ENCODE measurements around the gene WDR59. TPM values are rescaled to one million over a fixed set of nuclear protein-coding genes. Genes with fewer than 3 reads are reported as not detected.

Gene WDR59
- polyA plus RNA-seq, 1 of the 3 experiments (the other 2 are of a cell fraction): 48.2 TPM

- H3K4me1 ChIP-seq (ENCODE audit: control insufficient read depth in 1 of 2, insufficient read depth in 2 of 2, low read depth in 1 of 2, low read length in 1 of 2): no peaks in the 10 kb centered on the region
- H3K9me2 ChIP-seq: no peaks in the 10 kb centered on the region
- no peaks in the 10 kb centered on the region for H3F3A ChIP-seq (replicated peaks; ENCODE audit: insufficient read depth)
- H3K79me2 ChIP-seq (ENCODE audit: insufficient read depth): no peaks in the 10 kb centered on the region
- no peak overlapping the region for H3K9ac ChIP-seq
- ChIA-PET POLR2A (no interaction called here), CTCF (interaction anchor here (1.1 to 5.8 kb wide), 3 partner anchors 24 to 63 kb away, joined by 6 to 37 read pairs (median 7); partner anchors contain the start of gene FA2H)
- no peak overlapping the region for H3K4me2 ChIP-seq
- no peak overlapping the region for H3K27ac ChIP-seq (ENCODE audit: low read depth in 2 of 2, low read length in 1 of 2)
- no peak for TF ChIP-seq SIN3A (IDR thresholded peaks at IDR 0.05; ENCODE audit: borderline replicate concordance, low read depth, low read length)
- no peak for TF ChIP-seq IRF3 (IDR thresholded peaks at IDR 0.05; ENCODE audit: low read depth, low read length)
- no peak for TF ChIP-seq RXRA (IDR thresholded peaks at IDR 0.05; ENCODE audit: borderline replicate concordance, low read depth)
- TF ChIP-seq NFIC (IDR thresholded peaks at IDR 0.05; ENCODE audit: borderline replicate concordance): no peak
- no peak for TF ChIP-seq FOXM1 (IDR thresholded peaks at IDR 0.05; ENCODE audit: low read depth)
- TF ChIP-seq NRF1 (IDR thresholded peaks at IDR 0.05; ENCODE audit: low read depth, low read length): no peak
- no peak for TF ChIP-seq TCF12 (IDR thresholded peaks at IDR 0.05)
- TF ChIP-seq TAF1 (IDR thresholded peaks at IDR 0.05; ENCODE audit: borderline replicate concordance, low read depth, low read length): no peak
- no peaks in the 10 kb centered on the region for H3K27me3 ChIP-seq (ENCODE audit: insufficient read depth)
- no peak overlapping the region for H2AFZ ChIP-seq (ENCODE audit: low read depth)
- no peaks in the 10 kb centered on the region for H4K20me1 ChIP-seq (ENCODE audit: insufficient read depth)
- WGBS (ENCODE audit: low lambda C conversion rate): 93% methylated on average over 4 of the region's 4 CpGs
- H3K36me3 ChIP-seq (replicated peaks in 1 of 2; ENCODE audit: control insufficient read depth in 1 of 2, insufficient read depth in 2 of 2, low read length in 1 of 2): no peaks in the 10 kb centered on the region
- H3K9me3 ChIP-seq: no peaks in the 10 kb centered on the region
- no peak for DNase-seq
- no peak overlapping the region for H3K4me3 ChIP-seq (ENCODE audit: low read depth in 2 of 2, low read length in 1 of 2)
These were observed 147.9 kb downstream of the WDR59 start for GRCh38 chr16:74837056-74837455.

GRCh38 chr16:74836111-74836671, 148.7 kb downstream of the WDR59 start:
- H3K9me3 ChIP-seq: no peaks in the 10 kb centered on the region
- H3K9me2 ChIP-seq: no peaks in the 10 kb centered on the region
- CTCF ChIA-PET: interaction anchor here (0.9 to 5.8 kb wide), 3 partner anchors 22 to 26 kb away, joined by 3 to 37 read pairs (median 6); no protein-coding TSS in a partner anchor
- TF ChIP-seq GABPA (IDR thresholded peaks at IDR 0.05; ENCODE audit: low read depth): no peak
- no peak for TF ChIP-seq PBX3 (IDR thresholded peaks at IDR 0.05)
- no peaks in the 10 kb centered on the region for H3K36me3 ChIP-seq (replicated peaks in 1 of 2; ENCODE audit: control insufficient read depth in 1 of 2, insufficient read depth in 2 of 2, low read length in 1 of 2)
- POLR2A ChIA-PET: no interaction called here
- no peak overlapping the region for H2AFZ ChIP-seq (ENCODE audit: low read depth)
- H3K9ac ChIP-seq: no peak overlapping the region
- no peaks in the 10 kb centered on the region for H3K79me2 ChIP-seq (ENCODE audit: insufficient read depth)
- no peaks in the 10 kb centered on the region for H3K27me3 ChIP-seq (ENCODE audit: insufficient read depth)
- H3K4me3 ChIP-seq (ENCODE audit: low read depth in 2 of 2, low read length in 1 of 2): no peak overlapping the region
- no peak overlapping the region for H3K4me2 ChIP-seq
- WGBS (ENCODE audit: low lambda C conversion rate): 53% methylated on average over 8 of the region's 8 CpGs
- no peaks in the 10 kb centered on the region for H3K4me1 ChIP-seq (ENCODE audit: control insufficient read depth in 1 of 2, insufficient read depth in 2 of 2, low read depth in 1 of 2, low read length in 1 of 2)
- H3K27ac ChIP-seq (ENCODE audit: low read depth in 2 of 2, low read length in 1 of 2): no peak overlapping the region
- DNase-seq: no peak
- no peaks in the 10 kb centered on the region for H3F3A ChIP-seq (replicated peaks; ENCODE audit: insufficient read depth)
- H4K20me1 ChIP-seq (ENCODE audit: insufficient read depth): no peaks in the 10 kb centered on the region
